HG03378 (cell line): Measurements from ENCODE around the gene BNC2.

Experiments used
- ATAC-seq: cut with Tn5 transposase; IDR thresholded peaks from one replicate; pipeline ENCODE4 v1.9.1; 2021; ENCODE audit warnings: mild to moderate bottlenecking, moderate library complexity; ENCODE audit not compliant: unreplicated experiment

Gene BNC2

DNA sequence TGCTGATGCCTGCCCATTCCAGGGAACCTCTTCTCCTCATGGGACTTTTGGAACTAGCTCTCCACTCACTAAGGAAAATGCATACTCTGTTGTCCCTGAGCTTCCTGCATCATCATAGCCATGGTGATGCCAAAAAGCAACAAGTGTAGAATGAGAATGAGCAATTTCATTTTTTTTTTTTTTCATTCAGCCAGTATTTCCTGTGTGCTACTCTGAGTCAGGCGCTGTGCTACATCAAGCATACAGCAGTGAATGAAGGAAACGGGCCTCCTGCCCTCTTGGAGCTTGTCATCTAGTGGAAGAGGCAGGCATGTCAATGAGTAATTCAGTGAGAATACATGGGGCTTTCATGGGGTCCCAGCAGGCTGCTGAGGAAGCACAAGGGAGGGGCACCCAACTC lies 483.1 kb downstream of the BNC2 start:
- no peak for ATAC-seq

- no peak for ATAC-seq
Measured at GRCh38 chr9:16386827-16387077, 483.7 kb downstream of the BNC2 start.

DNA sequence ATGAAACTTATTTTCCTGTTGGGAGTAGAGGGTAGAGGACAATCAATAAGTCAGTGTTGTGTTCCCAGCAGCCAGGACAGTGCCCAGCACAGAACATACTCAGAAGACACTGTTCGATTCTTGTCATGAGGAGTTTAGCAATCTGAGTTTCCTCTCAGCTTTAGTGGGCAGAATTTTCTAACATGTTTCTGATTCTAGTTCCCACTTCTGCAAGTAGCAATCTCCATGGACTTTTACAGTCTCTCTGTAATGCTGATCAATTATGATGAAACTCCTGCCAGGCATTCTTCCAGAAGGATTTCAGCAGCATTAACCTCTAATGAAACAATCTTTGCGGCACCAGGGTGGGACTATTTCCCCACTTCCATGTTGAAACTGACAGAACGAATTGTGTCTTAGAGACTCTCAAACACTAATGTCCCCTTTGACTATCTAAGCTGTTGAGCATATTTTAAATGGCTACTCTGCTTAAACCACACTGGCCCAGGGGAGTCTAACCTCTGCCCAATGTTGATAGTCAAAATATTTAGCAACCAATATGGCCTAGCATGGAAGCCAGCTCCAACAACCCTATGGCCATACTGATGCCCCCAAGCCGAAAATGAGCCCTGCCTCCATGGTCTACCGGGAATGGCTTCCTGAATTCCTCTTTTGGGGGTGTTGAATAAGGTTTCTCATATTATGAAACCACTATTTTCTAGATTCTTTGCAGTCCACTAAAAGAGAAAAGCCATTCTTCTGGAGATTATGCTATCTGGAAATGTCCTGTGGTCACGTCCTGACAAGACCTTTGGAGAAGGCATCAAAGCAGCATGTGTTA lies 484.3 kb downstream of the BNC2 start:
- no peak for ATAC-seq

DNA sequence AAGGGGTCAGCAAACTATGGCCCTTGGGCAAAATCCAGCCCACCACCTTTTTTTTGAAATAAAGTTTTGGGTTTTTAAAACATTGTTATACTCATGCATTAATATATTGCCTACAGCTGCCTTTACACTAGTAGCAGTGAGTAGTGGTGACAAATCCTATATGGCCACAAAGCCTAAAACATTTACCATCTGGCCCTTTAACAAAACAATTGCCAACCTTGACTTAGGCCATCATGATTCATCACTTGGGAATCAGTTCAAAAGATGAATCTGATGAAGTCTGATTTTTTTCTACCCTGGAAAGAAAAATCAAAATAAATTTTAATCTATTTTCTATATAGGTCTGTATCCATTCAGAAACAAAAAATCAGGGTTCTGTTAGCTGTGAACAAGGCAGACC lies 484.9 kb downstream of the BNC2 start:
- ATAC-seq = no peak

DNA sequence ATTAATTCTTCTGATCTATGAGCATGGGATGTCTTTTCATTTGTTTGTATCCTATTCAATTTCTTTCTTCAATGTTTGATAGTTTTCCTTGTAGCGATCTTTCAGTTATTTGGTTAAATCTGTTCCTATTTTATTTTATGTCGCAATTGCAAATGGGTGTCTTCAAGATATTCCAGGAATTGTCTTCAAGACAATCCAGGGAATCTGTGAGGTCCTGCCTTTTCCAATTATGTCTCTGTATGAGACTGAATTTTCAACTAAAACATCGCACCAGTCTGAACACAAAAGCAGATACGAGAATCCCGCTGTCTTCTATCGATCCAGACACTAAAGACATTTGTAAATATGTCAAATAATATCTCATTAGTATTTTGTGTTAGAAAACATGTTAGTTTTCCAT lies 485.5 kb downstream of the BNC2 start:
- ATAC-seq = no peak

- ATAC-seq = no peak
Measured at GRCh38 chr9:16377311-16377710, 493.2 kb downstream of the BNC2 start.

GRCh38 chr9:16371306-16371705 lies 499.2 kb downstream of the BNC2 start:
- ATAC-seq = no peak

DNA sequence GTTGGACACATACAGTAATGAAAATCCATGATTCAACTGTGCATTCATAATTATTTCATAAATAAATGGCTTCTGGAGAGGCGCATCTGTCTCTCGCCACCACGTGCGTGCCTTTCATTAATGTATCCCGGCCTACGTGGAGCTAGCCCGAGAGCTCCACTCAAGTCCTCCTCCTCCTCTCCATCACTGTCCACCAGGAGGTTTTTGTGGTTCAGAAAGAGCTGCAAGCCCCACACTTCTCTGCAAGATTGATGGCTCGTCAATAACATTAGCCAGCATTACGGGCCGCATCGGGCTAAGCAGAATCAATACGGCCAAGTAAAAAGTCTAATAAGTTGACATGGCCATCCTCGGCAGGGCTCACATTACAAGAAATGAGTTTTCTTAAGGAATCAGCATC lies 499.8 kb downstream of the BNC2 start:
- no peak for ATAC-seq

GRCh38 chr9:16369427-16369826 lies 501.0 kb downstream of the BNC2 start:
- ATAC-seq = no peak

- ATAC-seq = no peak
Measured at GRCh38 chr9:16368237-16369087, 502.0 kb downstream of the BNC2 start.

DNA sequence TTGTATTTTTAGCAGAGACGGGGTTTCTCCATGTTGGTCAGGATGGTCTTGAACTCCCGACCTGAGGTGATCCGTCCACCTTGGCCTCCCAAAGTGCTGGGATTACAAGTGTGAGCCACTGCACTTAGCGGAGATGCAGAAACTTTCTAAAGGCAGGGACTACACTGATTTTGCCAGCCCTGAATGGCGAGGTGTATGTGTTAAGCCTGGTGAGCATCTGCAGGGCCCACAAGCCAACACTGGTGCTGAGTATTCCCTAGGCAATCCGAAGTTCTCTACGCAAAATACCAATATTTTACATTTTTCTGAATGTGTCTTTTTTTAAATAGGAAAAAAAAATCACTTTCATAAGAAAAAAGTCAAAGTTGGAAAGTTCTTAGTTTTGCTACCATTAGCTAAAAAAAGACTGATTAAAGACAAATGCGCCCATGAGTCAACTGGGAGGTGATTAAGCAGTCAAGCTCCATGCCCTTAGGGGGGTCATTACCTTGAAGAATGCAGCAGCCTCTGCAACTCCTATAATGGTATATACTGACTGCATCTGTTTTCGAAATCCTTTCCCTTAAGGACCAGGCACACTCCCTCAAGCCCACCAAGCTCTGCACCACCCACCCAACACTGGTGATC lies 502.8 kb downstream of the BNC2 start:
- ATAC-seq = no peak

GRCh38 chr9:16364347-16364746 lies 506.1 kb downstream of the BNC2 start:
- no peak for ATAC-seq

- no peak for ATAC-seq
Measured at GRCh38 chr9:16363916-16364315, 506.6 kb downstream of the BNC2 start.

- ATAC-seq = no peak
Measured at GRCh38 chr9:16363073-16363781, 507.2 kb downstream of the BNC2 start.

DNA sequence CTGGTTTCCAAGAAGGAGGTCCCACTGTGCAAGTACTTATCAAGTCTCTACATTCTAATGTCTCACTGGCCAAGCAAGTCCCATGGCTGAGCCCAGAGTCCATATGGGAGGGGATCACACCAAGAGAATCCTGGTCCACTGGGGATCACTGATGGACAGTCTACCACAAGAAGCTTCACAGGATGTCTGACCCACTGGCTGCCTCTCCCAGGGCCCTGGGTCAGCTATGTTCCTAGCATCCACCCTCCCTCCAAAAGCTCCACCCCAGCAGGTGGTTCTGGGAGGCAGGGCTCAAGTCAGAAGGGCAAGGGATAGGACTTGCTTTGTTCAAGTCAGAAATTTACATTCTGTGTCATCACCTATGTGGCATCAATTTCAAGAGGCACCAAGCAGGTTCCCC lies 508.5 kb downstream of the BNC2 start:
- no peak for ATAC-seq

- ATAC-seq = no peak
Measured at GRCh38 chr9:16361118-16361517, 509.4 kb downstream of the BNC2 start.

- ATAC-seq = no peak
Measured at GRCh38 chr9:16360247-16360646, 510.2 kb downstream of the BNC2 start.
